Endothelial cell of umbilical vein (primary cell): ENCODE data around the gene BRSK2. TPM values are rescaled to one million over a fixed set of nuclear protein-coding genes. Genes with fewer than 3 reads are reported as not detected.

Experiments used
- BruUV-seq: library from RNA; stranded (reverse); fragments of 400-500 nt; replicated peaks from 2 replicates; lab custom pipeline; 2021; lab: Mats Ljungman, UMichigan
- CTCF ChIA-PET: fragments of 300-600, 350-600 bp; sonication (Branson Sonifier 250); formaldehyde crosslinking; loops from one replicate; lab custom pipeline; 2021; ENCODE audit warnings: antibody characterized with exemption, inconsistent platforms; lab: Charles Lee
- POLR2A ChIA-PET: fragments of 300-600, 350-600 bp; sonication (Branson Sonifier 250); formaldehyde crosslinking; loops from one replicate; lab custom pipeline; 2021; ENCODE audit warnings: antibody characterized with exemption, inconsistent platforms; lab: Charles Lee
- DNase-seq: peaks from one replicate; pipeline ENCODE4 v3.0.0-alpha.2; 2011; ENCODE audit warnings: low read depth, low spot score
- FAIRE-seq: peaks from 2 replicates; lab custom pipeline; 2011; peaks lifted over from hg19 to GRCh38; lab: Jason Lieb, UNC
- H2AFZ ChIP-seq: 2 replicates; pipeline ENCODE4 v1.6.0; 2012; ENCODE audit warnings: low read depth, low read length, control low read depth, inconsistent platforms
- H3K27ac ChIP-seq: 2 replicates; pipeline ENCODE4 v1.5.1; 2011; ENCODE audit warnings: low read depth, mild to moderate bottlenecking, control low read depth, low read length, moderate library complexity; ENCODE audit not compliant: insufficient read depth
- H3K27me3 ChIP-seq, 2 experiments: 2 replicates each; pipeline versions ENCODE4 v1.6.0 to v1.6.1; 2011; ENCODE audit warnings: low read length in 2 of 2, mixed read lengths in 1 of 2; ENCODE audit not compliant: control insufficient read depth in 2 of 2, insufficient read depth in 2 of 2
- H3K36me3 ChIP-seq, 2 experiments: 2 replicates in 1 of 2; 3 replicates in 1 of 2; pipeline ENCODE4 v1.5.1; 2011; ENCODE audit warnings: low read length in 2 of 2, mild to moderate bottlenecking in 1 of 2, moderate library complexity in 1 of 2; ENCODE audit not compliant: control insufficient read depth in 2 of 2, insufficient read depth in 2 of 2; ENCODE audit errors: extremely low read depth in 1 of 2
- H3K4me1 ChIP-seq: 3 replicates; pipeline ENCODE4 v1.5.1; 2011; ENCODE audit warnings: mild to moderate bottlenecking, low read length; ENCODE audit not compliant: control insufficient read depth, insufficient read depth; ENCODE audit errors: extremely low read depth
- H3K4me2 ChIP-seq: 2 replicates; pipeline ENCODE4 v1.6.1; 2011; ENCODE audit warnings: low read length, control low read depth, mixed read lengths; ENCODE audit not compliant: insufficient read depth
- H3K4me3 ChIP-seq, 3 experiments: fragments of 200-600 bp in 1 of 3; sonication (generic), shearing (Covaris generic) in 1 of 3; replicated peaks in 1 of 3; 2 replicates each; pipeline ENCODE4 v1.5.1; 2011 to 2016; ENCODE audit warnings: control low read depth in 3 of 3, low read length in 3 of 3, mild to moderate bottlenecking in 2 of 3, inconsistent platforms in 1 of 3, low read depth in 1 of 3, moderate library complexity in 1 of 3; ENCODE audit not compliant: insufficient read depth in 1 of 3
- H3K79me2 ChIP-seq: 2 replicates; pipeline ENCODE4 v1.6.0; 2012; ENCODE audit warnings: low read length, inconsistent platforms; ENCODE audit not compliant: control insufficient read depth, insufficient read depth
- H3K9ac ChIP-seq: replicated peaks from 2 replicates; pipeline ENCODE3; 2011; ENCODE audit warnings: low read length, control low read depth; ENCODE audit not compliant: insufficient read depth; ENCODE audit errors: extremely low read depth
- H3K9me1 ChIP-seq: replicated peaks from 3 replicates; pipeline ENCODE4 v1.6.0; 2011; ENCODE audit warnings: mild to moderate bottlenecking, low read length; ENCODE audit not compliant: control insufficient read depth, insufficient read depth; ENCODE audit errors: extremely low read depth
- H3K9me3 ChIP-seq: replicated peaks from 2 replicates; pipeline ENCODE4 v1.5.1; 2012; ENCODE audit warnings: low read length, inconsistent platforms; ENCODE audit not compliant: control insufficient read depth, insufficient read depth
- H4K20me1 ChIP-seq: replicated peaks from 2 replicates; pipeline ENCODE3; 2011; ENCODE audit warnings: mild to moderate bottlenecking, low read length; ENCODE audit not compliant: control insufficient read depth, insufficient read depth; ENCODE audit errors: extremely low read depth
- EZH2 ChIP-seq: IDR thresholded peaks from 2 replicates; pipeline ENCODE4 v1.6.1; 2012; ENCODE audit warnings: borderline replicate concordance, low read depth, mild to moderate bottlenecking, moderate library complexity, low read length, inconsistent platforms; ENCODE audit not compliant: severe bottlenecking
- FOS ChIP-seq: IDR thresholded peaks from 2 replicates; pipeline ENCODE4 v1.6.1; 2011; ENCODE audit warnings: mild to moderate bottlenecking, low read length, moderate library complexity, borderline replicate concordance; ENCODE audit not compliant: insufficient read depth
- GATA2 ChIP-seq: IDR thresholded peaks from 2 replicates; pipeline ENCODE4 v1.7.0; 2011; ENCODE audit warnings: low read depth, mild to moderate bottlenecking, moderate library complexity, mixed read lengths, low read length; ENCODE audit not compliant: insufficient read length, insufficient read depth
- JUN ChIP-seq: IDR thresholded peaks from 2 replicates; pipeline ENCODE4 v1.6.1; 2011; ENCODE audit warnings: borderline replicate concordance, low read depth; ENCODE audit not compliant: insufficient read length, insufficient read depth
- MAX ChIP-seq: IDR thresholded peaks from 2 replicates; pipeline ENCODE4 v1.6.1; 2011; ENCODE audit not compliant: insufficient read depth, insufficient read length
- MYC ChIP-seq: IDR thresholded peaks from one replicate; pipeline ENCODE4 v1.6.1; 2011; ENCODE audit warnings: mild to moderate bottlenecking, low read depth, low read length
- POLR2A ChIP-seq: IDR thresholded peaks from 2 replicates; pipeline ENCODE4 v1.6.1; 2012; ENCODE audit warnings: low read depth, mild to moderate bottlenecking, control low read depth, low read length
- POLR2AphosphoS5 ChIP-seq: IDR thresholded peaks from 2 replicates; pipeline ENCODE4 v1.6.1; 2012; ENCODE audit warnings: low read depth, mild to moderate bottlenecking, control low read depth, low read length, moderate library complexity; ENCODE audit not compliant: insufficient read depth
- dilution Hi-C: fragments of 300-500 bp; cut with MboI; formaldehyde crosslinking; loops from one replicate; pipeline ENCODE4 v1.15.0; 2019; ENCODE audit warnings: low sequenced_read_pairs; ENCODE audit not compliant: extremely low pct_ligation_motif_present
- intact Hi-C: fragments of 100-400 bp; cut with micrococcal nuclease; formaldehyde crosslinking; loops from one replicate; pipeline ENCODE4 v1.10.0; 2022
- polyA plus RNA-seq, 4 experiments: library from polyadenylated mRNA; depleted of rRNA in 3 of 4; stranded (reverse) in 3 of 4; unstranded in 1 of 4; fragments of >200 nt; gene quantifications; 2 replicates each; pipeline versions ENCODE4 v1.2.1 to v1.2.3, GENCODE V29; 2011 to 2012; ENCODE audit warnings: missing spikeins in 1 of 4
- total RNA-seq: library from RNA; stranded (reverse); gene quantifications from 2 replicates; pipeline ENCODE4 v1.2.3, GENCODE V29; 2021
- TF ChIP-seq, protein P1 (sequence below), 2 donors: IDR thresholded peaks; 1 replicate in 1 of 2; 2 replicates in 1 of 2; pipeline ENCODE4 v1.5.1; 2011; ENCODE audit warnings: low read length in 2 of 2, mild to moderate bottlenecking in 2 of 2, moderate library complexity in 2 of 2, control low read depth in 1 of 2, inconsistent platforms in 1 of 2, low read depth in 1 of 2; ENCODE audit not compliant: insufficient read depth in 1 of 2; ENCODE audit errors: extremely low read depth in 1 of 2

BRSK2 gene
- total and polyA plus RNA-seq, 2 donors (not counting 3 experiments of a cell fraction or from before 2014, with no cell fraction given): 0.08 to 0.20 TPM

DNA sequence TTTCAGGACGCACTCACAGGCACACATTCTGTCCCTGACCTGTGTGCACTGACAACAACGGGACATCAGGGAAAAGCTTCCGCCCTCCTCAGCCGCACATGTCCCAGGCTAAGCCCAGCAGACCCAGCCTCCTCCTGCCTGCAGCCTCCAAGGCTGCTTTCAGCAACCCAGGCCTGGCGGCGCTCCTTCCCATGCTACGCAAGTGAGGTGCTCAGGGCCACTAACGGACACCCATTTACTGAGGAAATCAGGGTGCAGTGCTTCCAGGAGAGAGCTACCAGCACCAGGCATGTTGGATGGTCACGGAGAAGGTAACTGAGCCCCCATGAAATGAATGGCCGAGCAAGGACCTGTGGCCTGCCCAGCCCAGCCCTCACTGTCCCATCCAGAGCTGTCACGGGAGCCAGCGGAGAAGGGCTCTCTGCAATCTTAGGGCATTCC, 90.0 kb downstream of the BRSK2 start:
- no peak overlapping the region for H3K4me3 ChIP-seq
- H3K9me3 ChIP-seq: no peaks in the 10 kb centered on the region
- H3K4me1 ChIP-seq: no peaks in the 10 kb centered on the region
- no peak overlapping the region for H3K9ac ChIP-seq
- FAIRE-seq (no peak), DNase-seq (no peak)
- CTCF ChIA-PET: interaction anchor here (1.3 kb wide), 1 partner anchor 95 kb away, joined by 4 read pairs; no protein-coding TSS in a partner anchor
- POLR2A ChIA-PET: no interaction called here
- peaks cover 0 to 13% of the 10 kb centered on the region in 2 experiments for H3K36me3 ChIP-seq
- intact Hi-C loops (no loop called here), dilution Hi-C loops (no loop called here)
- TF ChIP-seq, protein P1, sequence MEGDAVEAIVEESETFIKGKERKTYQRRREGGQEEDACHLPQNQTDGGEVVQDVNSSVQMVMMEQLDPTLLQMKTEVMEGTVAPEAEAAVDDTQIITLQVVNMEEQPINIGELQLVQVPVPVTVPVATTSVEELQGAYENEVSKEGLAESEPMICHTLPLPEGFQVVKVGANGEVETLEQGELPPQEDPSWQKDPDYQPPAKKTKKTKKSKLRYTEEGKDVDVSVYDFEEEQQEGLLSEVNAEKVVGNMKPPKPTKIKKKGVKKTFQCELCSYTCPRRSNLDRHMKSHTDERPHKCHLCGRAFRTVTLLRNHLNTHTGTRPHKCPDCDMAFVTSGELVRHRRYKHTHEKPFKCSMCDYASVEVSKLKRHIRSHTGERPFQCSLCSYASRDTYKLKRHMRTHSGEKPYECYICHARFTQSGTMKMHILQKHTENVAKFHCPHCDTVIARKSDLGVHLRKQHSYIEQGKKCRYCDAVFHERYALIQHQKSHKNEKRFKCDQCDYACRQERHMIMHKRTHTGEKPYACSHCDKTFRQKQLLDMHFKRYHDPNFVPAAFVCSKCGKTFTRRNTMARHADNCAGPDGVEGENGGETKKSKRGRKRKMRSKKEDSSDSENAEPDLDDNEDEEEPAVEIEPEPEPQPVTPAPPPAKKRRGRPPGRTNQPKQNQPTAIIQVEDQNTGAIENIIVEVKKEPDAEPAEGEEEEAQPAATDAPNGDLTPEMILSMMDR (IDR thresholded peaks at IDR 0.05; ENCODE audit: extremely low read depth in 1 of 2, insufficient read depth in 1 of 2, low read depth in 1 of 2, low read length in 2 of 2): no peak
- TF ChIP-seq MYC (no peak), POLR2AphosphoS5 (no peak), JUN (no peak), FOS (no peak), POLR2A (no peak), MAX (no peak), GATA2 (no peak), EZH2 (no peak)
- H3K27me3 ChIP-seq: no peaks in the 10 kb centered on the region
- H2AFZ ChIP-seq: no peak overlapping the region
- no peaks in the 10 kb centered on the region for H3K9me1 ChIP-seq
- H3K27ac ChIP-seq: no peak overlapping the region
- BruUV-seq: no TSS peak
- H4K20me1 ChIP-seq: no peaks in the 10 kb centered on the region
- H3K4me2 ChIP-seq: no peak overlapping the region
- no peaks in the 10 kb centered on the region for H3K79me2 ChIP-seq
